ENCODE data around the gene IQGAP1.

DNA sequence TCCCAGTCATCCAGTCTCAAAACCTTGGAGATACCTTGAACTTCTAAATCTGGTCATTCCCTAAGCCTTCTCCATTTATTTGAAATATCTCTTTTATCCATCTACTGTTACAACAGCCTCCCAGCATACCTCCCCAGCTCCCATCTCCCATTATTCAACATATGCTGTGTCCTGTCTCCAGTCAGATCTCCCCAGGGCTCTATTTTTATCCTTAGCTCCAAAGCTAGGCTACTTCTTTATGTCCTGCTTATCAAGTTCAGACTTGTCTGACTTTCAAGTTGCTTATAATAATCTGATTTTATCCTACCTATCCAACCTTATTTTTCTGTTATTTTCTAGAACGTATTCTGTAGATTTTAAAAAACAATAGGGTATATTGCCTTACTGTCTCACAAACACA, 44.2 kb downstream of the IQGAP1 start:
- TF ChIP-seq RFX5 (IDR thresholded peaks at IDR 0.05; ENCODE audit: low read depth, low read length) = no peak
- no peak for TF ChIP-seq POLR2A (IDR thresholded peaks at IDR 0.05; ENCODE audit: low read depth, low read length)
- no peak for TF ChIP-seq CTCF (conservative IDR thresholded peaks at IDR 0.05; ENCODE audit: low read depth, low read length)
- TF ChIP-seq USF2 (IDR thresholded peaks at IDR 0.05; ENCODE audit: low read depth, low read length) = no peak
- no peak for TF ChIP-seq NFE2L2 (IDR thresholded peaks at IDR 0.05; ENCODE audit: low read depth, low read length)
- TF ChIP-seq CEBPB (IDR thresholded peaks at IDR 0.05; ENCODE audit: low read depth, low read length) = no peak
- no peak for TF ChIP-seq SMC3 (IDR thresholded peaks at IDR 0.05; ENCODE audit: low read depth, low read length)
- TF ChIP-seq RCOR1 (IDR thresholded peaks at IDR 0.05; ENCODE audit: insufficient replicate concordance, low read length) = no peak
- no peak for TF ChIP-seq MXI1 (IDR thresholded peaks at IDR 0.05; ENCODE audit: borderline replicate concordance, low read depth, low read length)
- TF ChIP-seq CHD1 (IDR thresholded peaks at IDR 0.05; ENCODE audit: low read depth, low read length) = no peak
- no peak for TF ChIP-seq MAZ (IDR thresholded peaks at IDR 0.05; ENCODE audit: borderline replicate concordance, low read depth, low read length)
